Measurements from ENCODE around the gene TMEM244.

DNA sequence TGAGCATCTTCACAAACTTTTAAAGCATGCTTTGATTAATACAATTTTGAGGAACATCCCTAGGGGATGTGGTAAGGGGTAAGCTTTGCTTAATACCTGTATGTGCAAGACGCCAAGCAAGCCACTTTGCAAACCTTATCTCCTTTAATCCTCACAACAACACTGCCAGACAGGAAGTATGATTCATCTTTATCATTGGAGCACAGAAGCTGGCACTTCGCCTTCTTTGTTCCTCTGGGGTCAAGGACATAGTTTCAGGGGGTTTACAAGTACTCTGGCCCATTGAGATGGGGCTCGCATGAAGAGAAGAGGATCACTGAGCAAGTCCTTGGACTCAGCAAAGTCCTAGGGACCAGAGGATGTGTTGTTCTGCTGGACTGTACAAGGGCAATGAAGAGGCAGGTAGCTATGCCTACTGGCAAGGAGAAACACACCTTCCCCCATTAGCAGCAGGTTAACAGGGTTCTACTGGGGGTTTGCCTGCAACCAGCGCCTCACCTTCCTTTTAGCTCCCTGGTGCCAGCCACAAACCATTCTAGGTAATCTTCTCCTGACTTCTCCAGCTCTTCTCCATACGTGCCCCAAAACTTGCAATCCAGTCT is 8.8 kb downstream of the TMEM244 start:
- TF ChIP-seq FOXM1 (IDR thresholded peaks at IDR 0.05; ENCODE audit: borderline replicate concordance) (no peak), SP1 (IDR thresholded peaks at IDR 0.05) (no peak), SUZ12 (IDR thresholded peaks at IDR 0.05) (no peak), FOXA1 (IDR thresholded peaks at IDR 0.05) (no peak), PKNOX1 (IDR thresholded peaks at IDR 0.05) (no peak), BHLHE40 (IDR thresholded peaks at IDR 0.05; ENCODE audit: borderline replicate concordance) (no peak), ELF4 (IDR thresholded peaks at IDR 0.05) (no peak)

Data from HEK293T (cell line).